Subcutaneous abdominal adipose tissue (tissue), 5 donors: ENCODE measurements around the gene SEPTIN11.

Source experiments
- H3K27ac ChIP-seq: one replicate; pipeline ENCODE4 v1.7.0; 2013; ENCODE audit warnings: low read depth, mild to moderate bottlenecking, inconsistent platforms, low read length, moderate library complexity
- H3K27me3 ChIP-seq, 5 donors: one replicate each; pipeline ENCODE4 v1.7.0; 2013; ENCODE audit warnings: low read length in 5 of 5, inconsistent platforms in 1 of 5; ENCODE audit not compliant: control insufficient read depth in 5 of 5, insufficient read depth in 4 of 5
- H3K36me3 ChIP-seq, 5 donors: one replicate each; pipeline ENCODE4 v1.7.0; 2013; ENCODE audit warnings: low read length in 5 of 5; ENCODE audit not compliant: control insufficient read depth in 5 of 5, insufficient read depth in 5 of 5
- H3K4me1 ChIP-seq, 5 donors: one replicate each; pipeline ENCODE4 v1.7.0; 2013; ENCODE audit warnings: low read length in 5 of 5, mild to moderate bottlenecking in 3 of 5, moderate library complexity in 1 of 5; ENCODE audit not compliant: control insufficient read depth in 5 of 5, insufficient read depth in 5 of 5
- H3K4me3 ChIP-seq, 5 donors: one replicate each; pipeline ENCODE4 v1.7.0; 2013; ENCODE audit warnings: low read length in 5 of 5, low read depth in 1 of 5
- H3K9ac ChIP-seq, 5 donors: one replicate each; pipeline ENCODE4 v1.7.0; 2013; ENCODE audit warnings: low read length in 5 of 5, mild to moderate bottlenecking in 4 of 5, moderate library complexity in 3 of 5
- H3K9me3 ChIP-seq, 5 donors: one replicate each; pipeline ENCODE4 v1.7.0; 2013; ENCODE audit warnings: low read length in 5 of 5; ENCODE audit not compliant: control insufficient read depth in 5 of 5
- donor health status: healthy.
- donor health status: healthy.
- donor health status: healthy.
- donor health status: healthy.
- donor health status: healthy.

The SEPTIN11 gene

GRCh38 chr4:76949276-76950051 is at the start of gene SEPTIN11:
TSS of gene SEPTIN11 (plus strand) at chr4:76949752. CDS start at chr4:76949904, 152 bp downstream.
- no peaks in the 10 kb centered on the region for H3K36me3 ChIP-seq
- H3K27me3 ChIP-seq: peaks cover 0 to 2% (median 0%) of the 10 kb centered on the region in 5 donors
- H3K4me3 ChIP-seq: peak within 1 kb of the TSS; percentile 87 to 96 (median 94)
- peak within 1 kb of the TSS; percentile 73 to 88 (median 86) for H3K9ac ChIP-seq
- peak within 1 kb of the TSS; percentile 92 for H3K27ac ChIP-seq
- peaks cover 5 to 59% (median 49%) of the 10 kb centered on the region in 5 donors for H3K4me1 ChIP-seq
- H3K9me3 ChIP-seq: no peaks in the 10 kb centered on the region

DNA sequence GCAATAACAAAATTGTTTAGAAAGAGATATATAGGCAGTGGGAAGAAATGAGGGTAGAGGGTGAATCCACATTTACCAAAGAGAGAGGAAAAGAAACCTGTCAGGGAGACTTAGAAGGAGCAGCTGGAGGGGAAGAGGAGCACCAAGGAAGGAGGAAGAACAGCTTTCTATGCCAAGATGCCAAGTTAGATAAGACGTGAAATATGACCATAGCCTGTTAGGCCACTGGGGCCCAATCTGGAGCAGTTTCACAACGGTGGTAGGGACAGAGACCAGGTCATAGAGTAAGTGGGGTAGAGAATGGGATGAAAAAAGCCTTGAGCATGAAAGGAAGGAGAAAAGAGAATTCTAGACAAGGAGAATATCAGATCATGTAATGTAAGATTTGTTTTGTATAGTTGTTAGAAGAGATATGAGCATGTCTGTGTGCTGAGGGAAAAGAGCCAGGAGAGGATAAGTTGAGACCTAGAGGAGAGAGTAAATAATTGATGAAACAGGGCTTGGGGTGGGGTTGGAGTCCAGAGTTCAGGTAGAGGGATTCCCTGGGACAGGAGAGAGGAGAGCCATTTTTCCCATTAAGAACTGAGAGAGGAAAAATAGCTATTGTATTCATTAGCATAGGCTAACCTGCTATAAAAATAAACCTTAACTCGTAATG is 47.2 kb upstream of the SEPTIN11 start:
- Histone ChIP-seq H3K9ac (no peak overlapping the region), H3K9me3 (peaks cover 0 to 3% (median 2%) of the 10 kb centered on the region in 5 donors), H3K4me3 (no peak overlapping the region), H3K27ac (no peak overlapping the region), H3K4me1 (peaks cover 0 to 11% (median 10%) of the 10 kb centered on the region in 5 donors), H3K27me3 (peaks cover 4 to 17% (median 13%) of the 10 kb centered on the region in 5 donors), H3K36me3 (no peaks in the 10 kb centered on the region)

DNA sequence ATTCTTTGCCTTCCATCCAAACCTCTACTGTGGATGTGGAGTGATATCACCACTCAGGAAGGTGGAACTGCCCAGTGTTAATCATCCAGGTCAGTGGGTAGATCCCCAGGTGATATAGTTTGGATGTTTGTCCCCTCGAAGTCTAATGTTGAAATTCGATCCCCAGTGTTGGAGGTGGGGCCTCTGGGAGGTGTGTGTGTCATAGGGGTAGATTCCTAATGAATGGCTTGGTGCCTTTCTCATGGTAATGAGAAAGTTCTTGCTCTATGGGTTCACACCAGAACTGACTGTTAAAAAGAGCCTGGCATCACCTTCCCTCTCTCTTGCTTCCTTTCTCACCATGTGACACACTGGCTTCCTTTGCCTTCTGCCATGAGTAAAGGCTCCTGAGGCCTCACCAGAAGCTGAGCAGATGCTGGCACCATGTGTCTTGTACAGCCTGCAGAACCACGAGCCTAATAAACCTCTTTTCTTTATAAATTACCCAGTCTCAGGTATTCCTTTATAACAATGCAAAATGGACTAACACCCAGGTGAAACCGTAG is 44.8 kb upstream of the SEPTIN11 start:
- peaks cover 0 to 1% (median 0%) of the 10 kb centered on the region in 5 donors for H3K27me3 ChIP-seq
- H3K36me3 ChIP-seq: no peaks in the 10 kb centered on the region
- no peak overlapping the region for H3K4me3 ChIP-seq
- H3K27ac ChIP-seq: no peak overlapping the region
- no peaks in the 10 kb centered on the region for H3K4me1 ChIP-seq
- H3K9ac ChIP-seq: no peak overlapping the region
- peaks cover 0 to 7% (median 2%) of the 10 kb centered on the region in 5 donors for H3K9me3 ChIP-seq

DNA sequence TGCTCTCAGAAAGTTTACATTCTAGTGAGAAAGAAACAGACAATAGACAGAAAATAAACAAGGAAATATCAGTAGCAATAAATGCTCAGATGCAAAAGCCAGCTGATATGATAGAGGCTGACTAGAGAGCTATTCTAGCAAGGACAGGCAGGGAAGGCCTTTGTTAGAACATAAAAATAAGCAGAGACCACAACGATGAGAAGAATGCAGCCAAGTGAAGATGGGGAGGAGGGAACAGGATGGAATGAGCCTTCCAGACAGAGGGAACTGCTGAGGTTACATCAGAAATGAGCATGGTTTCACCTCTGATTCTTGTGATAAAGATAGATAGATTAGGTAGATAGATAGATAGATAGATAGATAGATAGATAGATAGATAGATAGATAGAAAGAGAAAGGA is 44.0 kb upstream of the SEPTIN11 start:
- H3K4me1 ChIP-seq: no peaks in the 10 kb centered on the region
- no peaks in the 10 kb centered on the region for H3K27me3 ChIP-seq
- H3K9ac ChIP-seq: no peak overlapping the region
- H3K27ac ChIP-seq: no peak overlapping the region
- H3K4me3 ChIP-seq: no peak overlapping the region
- H3K36me3 ChIP-seq: no peaks in the 10 kb centered on the region
- peaks cover 2 to 7% (median 2%) of the 10 kb centered on the region in 5 donors for H3K9me3 ChIP-seq

DNA sequence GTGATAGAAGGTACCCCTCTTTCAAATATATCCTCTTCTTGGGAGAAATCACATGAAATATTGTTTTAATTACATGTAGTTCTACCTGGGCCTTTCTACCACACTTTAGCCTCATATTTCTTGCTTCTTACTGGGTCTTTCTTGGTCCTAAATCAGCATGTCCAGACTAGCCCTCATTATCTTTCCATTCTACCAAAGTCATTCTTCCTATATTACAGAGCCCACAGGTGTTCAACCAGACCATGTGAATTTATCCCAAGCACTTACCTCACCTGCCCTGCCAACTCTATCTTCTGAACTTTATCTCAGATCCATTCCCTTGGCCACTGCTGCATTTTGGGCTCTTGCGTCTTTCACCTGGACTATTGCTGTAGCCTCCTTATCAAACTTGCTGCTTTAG is 39.8 kb upstream of the SEPTIN11 start:
- Histone ChIP-seq H3K27ac (no peak overlapping the region), H3K27me3 (no peaks in the 10 kb centered on the region), H3K4me1 (no peaks in the 10 kb centered on the region), H3K4me3 (no peak overlapping the region), H3K36me3 (no peaks in the 10 kb centered on the region), H3K9me3 (peaks cover 0 to 5% (median 2%) of the 10 kb centered on the region in 5 donors), H3K9ac (no peak overlapping the region)

GRCh38 chr4:76920715-76921114 is 28.8 kb upstream of the SEPTIN11 start:
- Histone ChIP-seq H3K4me1 (no peaks in the 10 kb centered on the region), H3K9me3 (no peaks in the 10 kb centered on the region)

GRCh38 chr4:76923619-76924357 is 25.8 kb upstream of the SEPTIN11 start:
- no peaks in the 10 kb centered on the region for H3K4me1 ChIP-seq
- no peaks in the 10 kb centered on the region for H3K36me3 ChIP-seq
- no peaks in the 10 kb centered on the region for H3K27me3 ChIP-seq
- H3K4me3 ChIP-seq: no peak overlapping the region
- no peaks in the 10 kb centered on the region for H3K9me3 ChIP-seq
- H3K27ac ChIP-seq: no peak overlapping the region
- H3K9ac ChIP-seq: no peak overlapping the region

More at GRCh38 chr4:76920715-76921114, 28.8 kb upstream of the SEPTIN11 start:
- Histone ChIP-seq H3K9ac (no peak overlapping the region), H3K27ac (no peak overlapping the region), H3K36me3 (no peaks in the 10 kb centered on the region), H3K27me3 (no peaks in the 10 kb centered on the region), H3K4me3 (no peak overlapping the region)

DNA sequence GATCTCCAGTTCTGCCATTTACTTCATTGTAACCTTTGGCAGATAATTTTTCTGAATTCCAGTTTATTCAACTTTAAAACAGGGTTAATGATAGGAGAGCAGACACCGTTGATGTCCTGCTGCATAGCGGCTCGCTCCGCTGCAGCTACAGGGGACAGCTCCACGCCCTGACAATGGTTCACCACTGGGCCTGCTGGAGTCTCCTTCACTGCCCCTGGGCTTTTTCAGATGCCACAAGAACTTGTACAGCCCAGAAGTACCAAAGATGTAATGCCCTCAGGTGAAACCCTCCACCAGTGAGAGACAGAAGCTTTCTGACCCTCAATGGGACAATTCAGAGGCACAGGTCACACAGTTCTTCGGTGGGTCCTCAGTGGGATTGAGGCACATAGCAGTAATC is 22.7 kb upstream of the SEPTIN11 start:
- Histone ChIP-seq H3K27ac (no peak overlapping the region), H3K4me1 (no peaks in the 10 kb centered on the region), H3K9me3 (no peaks in the 10 kb centered on the region), H3K9ac (no peak overlapping the region), H3K36me3 (no peaks in the 10 kb centered on the region), H3K4me3 (no peak overlapping the region), H3K27me3 (no peaks in the 10 kb centered on the region)

- no peak overlapping the region for H3K4me3 ChIP-seq
- no peaks in the 10 kb centered on the region for H3K36me3 ChIP-seq
- no peaks in the 10 kb centered on the region for H3K27me3 ChIP-seq
- H3K9me3 ChIP-seq: no peaks in the 10 kb centered on the region
- no peaks in the 10 kb centered on the region for H3K4me1 ChIP-seq
- H3K9ac ChIP-seq: no peak overlapping the region
- H3K27ac ChIP-seq: no peak overlapping the region
Observed at GRCh38 chr4:76930685-76931084, 18.9 kb upstream of the SEPTIN11 start.
